PC-3 (cell line): ENCODE data around the gene ATP10A.

Experiments
- EZH2 ChIP-seq: fragments of 300-600 bp; sonication (generic); IDR thresholded peaks from one replicate; pipeline ENCODE4 v1.6.1; 2017; ENCODE audit warnings: antibody characterized with exemption, mild to moderate bottlenecking, low read length; ENCODE audit not compliant: unreplicated experiment
- EZH2phosphoT487 ChIP-seq: fragments of 300-600 bp; sonication (generic); IDR thresholded peaks from 2 replicates; pipeline ENCODE4 v1.6.1; 2018; ENCODE audit warnings: mild to moderate bottlenecking, antibody characterized with exemption, low read length, borderline replicate concordance
- TF ChIP-seq, protein P1 (sequence below): fragments of 300-600 bp; sonication (generic); conservative IDR thresholded peaks from 2 replicates; pipeline ENCODE4 v1.5.1; 2017; ENCODE audit warnings: antibody characterized with exemption, low read depth, mild to moderate bottlenecking, low read length

DNA sequence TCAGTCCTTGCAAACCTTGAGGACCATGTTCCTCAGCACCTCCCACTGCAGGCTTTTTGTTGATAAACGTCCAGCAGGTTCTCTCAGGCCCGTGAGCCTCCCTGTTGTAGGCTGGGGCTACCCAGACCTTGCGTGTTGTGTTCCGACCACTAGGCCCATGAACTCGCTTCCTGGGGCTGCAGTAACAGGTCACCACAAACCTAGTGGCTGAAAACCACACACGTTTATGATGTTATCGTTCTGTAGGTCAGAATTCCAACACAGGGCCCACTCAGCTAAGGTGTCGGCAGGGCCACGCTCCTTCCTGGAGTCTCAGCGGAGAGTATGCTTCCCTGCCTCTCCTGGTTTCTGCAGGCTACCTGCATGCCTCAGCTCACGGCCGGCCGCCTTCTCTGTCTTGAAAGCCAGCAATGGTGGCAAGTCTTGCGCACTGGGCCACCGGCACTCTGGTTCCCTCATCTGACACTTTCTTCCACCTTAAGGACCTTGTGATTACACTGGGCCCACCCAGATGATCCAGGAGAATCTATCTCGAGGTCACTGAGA lies 60.8 kb downstream of the ATP10A start:
- TF ChIP-seq, protein P1, sequence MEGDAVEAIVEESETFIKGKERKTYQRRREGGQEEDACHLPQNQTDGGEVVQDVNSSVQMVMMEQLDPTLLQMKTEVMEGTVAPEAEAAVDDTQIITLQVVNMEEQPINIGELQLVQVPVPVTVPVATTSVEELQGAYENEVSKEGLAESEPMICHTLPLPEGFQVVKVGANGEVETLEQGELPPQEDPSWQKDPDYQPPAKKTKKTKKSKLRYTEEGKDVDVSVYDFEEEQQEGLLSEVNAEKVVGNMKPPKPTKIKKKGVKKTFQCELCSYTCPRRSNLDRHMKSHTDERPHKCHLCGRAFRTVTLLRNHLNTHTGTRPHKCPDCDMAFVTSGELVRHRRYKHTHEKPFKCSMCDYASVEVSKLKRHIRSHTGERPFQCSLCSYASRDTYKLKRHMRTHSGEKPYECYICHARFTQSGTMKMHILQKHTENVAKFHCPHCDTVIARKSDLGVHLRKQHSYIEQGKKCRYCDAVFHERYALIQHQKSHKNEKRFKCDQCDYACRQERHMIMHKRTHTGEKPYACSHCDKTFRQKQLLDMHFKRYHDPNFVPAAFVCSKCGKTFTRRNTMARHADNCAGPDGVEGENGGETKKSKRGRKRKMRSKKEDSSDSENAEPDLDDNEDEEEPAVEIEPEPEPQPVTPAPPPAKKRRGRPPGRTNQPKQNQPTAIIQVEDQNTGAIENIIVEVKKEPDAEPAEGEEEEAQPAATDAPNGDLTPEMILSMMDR = no peak
- TF ChIP-seq EZH2 (no peak), EZH2phosphoT487 (no peak)
